Measurements from ENCODE around the gene FAM181A. TPM values are rescaled to one million over a fixed set of nuclear protein-coding genes. Genes with fewer than 3 reads are reported as not detected.

Gene FAM181A
- total RNA-seq, 5 donors from 2014 or later (not counting 1 experiment from before 2014, with no cell fraction given), result not detected

GRCh38 chr14:93969082-93969828 lies 42.1 kb downstream of the FAM181A start:
- ChIA-PET POLR2A (no interaction called here), CTCF (interaction anchor here (0.5 to 4.7 kb wide), 7 partner anchors 9 to 34 kb away, joined by 3 to 90 read pairs (median 5); no protein-coding TSS in a partner anchor)
- no peak for DNase-seq
- Mint-ChIP-seq H3K27ac (peak overlapping the region in 1 of 2 donors; percentile 46), H3K4me3 (no peak overlapping the region), H3K36me3 (no peaks in the 10 kb centered on the region), H3K27me3 (no peaks in the 10 kb centered on the region), H3K9me3 (peaks cover 0 to 7% (median 0%) of the 10 kb centered on the region in 3 donors), H3K4me1 (peaks cover 46 to 55% (median 46%) of the 10 kb centered on the region in 3 donors)
- ATAC-seq (replicated peaks in 1 of 4), result no peak
- H3K9me3 ChIP-seq, result no peaks in the 10 kb centered on the region
- 93% methylated on average over 10 of the region's 12 CpGs for WGBS (ENCODE audit: insufficient coverage)
- H3K4me1 ChIP-seq (ENCODE audit: control insufficient read depth in 1 of 2, extremely low read depth in 1 of 2, insufficient read depth in 2 of 2, low read length in 2 of 2), result peaks cover 3 to 59% of the 10 kb centered on the region in 2 experiments
- no peak overlapping the region for H3K27ac ChIP-seq (ENCODE audit: low read length)
- H3K36me3 ChIP-seq (ENCODE audit: control insufficient read depth in 2 of 2, extremely low read depth in 1 of 2, insufficient read depth in 1 of 2, low read length in 1 of 2), result no peaks in the 10 kb centered on the region
- H3K27me3 ChIP-seq (replicated peaks in 1 of 2; ENCODE audit: control insufficient read depth in 2 of 2, extremely low read depth in 1 of 2, insufficient read depth in 2 of 2, low read length in 1 of 2), result peaks cover 0 to 4% of the 10 kb centered on the region in 2 experiments
- no peak overlapping the region for H3K4me3 ChIP-seq (ENCODE audit: control insufficient read depth in 1 of 2, extremely low read depth in 1 of 2, low read length in 1 of 2)

DNA sequence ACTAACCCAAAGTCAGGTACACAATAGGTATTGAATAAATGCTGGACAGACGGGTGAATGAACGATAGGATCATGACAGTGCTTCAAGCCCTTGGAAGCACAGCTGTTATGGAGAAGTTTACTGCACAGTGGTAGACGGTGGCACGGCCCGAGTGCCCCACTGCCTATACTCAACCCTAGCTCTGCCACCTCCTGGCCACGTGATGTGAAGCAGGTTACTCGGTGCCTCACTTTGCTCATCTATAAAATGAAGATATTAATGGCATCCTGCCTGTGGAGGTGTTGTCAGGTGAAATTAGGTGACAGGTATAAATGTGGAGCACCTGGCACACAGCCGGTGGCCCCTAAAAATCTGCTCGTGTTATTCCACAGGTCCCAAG lies 43.4 kb downstream of the FAM181A start:
- WGBS (ENCODE audit: insufficient coverage), result 19% methylated on average over 2 of the region's 9 CpGs
- Mint-ChIP-seq H3K36me3 (no peaks in the 10 kb centered on the region), H3K27me3 (no peaks in the 10 kb centered on the region), H3K27ac (peak overlapping the region; percentile 83 to 90), H3K9me3 (peaks cover 0 to under 1% (median under 1%) of the 10 kb centered on the region in 3 donors), H3K4me3 (peak overlapping the region; percentile 83 to 86 (median 83)), H3K4me1 (peaks cover 38 to 49% (median 39%) of the 10 kb centered on the region in 3 donors)
- Histone ChIP-seq H3K27ac (ENCODE audit: low read length) (peak overlapping the region; percentile 26), H3K4me1 (ENCODE audit: control insufficient read depth in 1 of 2, extremely low read depth in 1 of 2, insufficient read depth in 2 of 2, low read length in 2 of 2) (peaks cover 3 to 62% of the 10 kb centered on the region in 2 experiments), H3K4me3 (ENCODE audit: control insufficient read depth in 1 of 2, extremely low read depth in 1 of 2, low read length in 1 of 2) (peak overlapping the region; percentile 60 to 63), H3K27me3 (replicated peaks in 1 of 2; ENCODE audit: control insufficient read depth in 2 of 2, extremely low read depth in 1 of 2, insufficient read depth in 2 of 2, low read length in 1 of 2) (peaks cover 0 to 11% of the 10 kb centered on the region in 2 experiments), H3K36me3 (ENCODE audit: control insufficient read depth in 2 of 2, extremely low read depth in 1 of 2, insufficient read depth in 1 of 2, low read length in 1 of 2) (no peaks in the 10 kb centered on the region), H3K9me3 (no peaks in the 10 kb centered on the region)
- POLR2A ChIA-PET, result interaction anchor here in 1 of 2 donors (0.7 kb wide), 1 partner anchor 27 kb away, joined by 3 read pairs; no protein-coding TSS in a partner anchor
- ATAC-seq (replicated peaks in 1 of 4) (peak; percentile 90 to 96 (median 92)), DNase-seq (peak; percentile 46 to 83 (median 67))
- CTCF ChIA-PET, result interaction anchor here (0.6 to 4.7 kb wide), 13 partner anchors 8 to 734 kb away, joined by 3 to 90 read pairs (median 3); partner anchors contain the start of genes IFI27L2 (in 1 of the 2) and OTUB2 (in 1 of the 2)

GRCh38 chr14:93970965-93971634 lies 44.0 kb downstream of the FAM181A start:
- Mint-ChIP-seq H3K27me3 (no peaks in the 10 kb centered on the region), H3K36me3 (no peaks in the 10 kb centered on the region), H3K4me3 (peak overlapping the region; percentile 83 to 86 (median 83)), H3K4me1 (peaks cover 43 to 53% (median 45%) of the 10 kb centered on the region in 3 donors), H3K27ac (peak overlapping the region; percentile 83 to 90), H3K9me3 (peaks cover 2 to 6% (median 6%) of the 10 kb centered on the region in 3 donors)
- Histone ChIP-seq H3K4me1 (ENCODE audit: control insufficient read depth in 1 of 2, extremely low read depth in 1 of 2, insufficient read depth in 2 of 2, low read length in 2 of 2) (peaks cover 3 to 62% of the 10 kb centered on the region in 2 experiments), H3K4me3 (ENCODE audit: control insufficient read depth in 1 of 2, extremely low read depth in 1 of 2, low read length in 1 of 2) (peak overlapping the region; percentile 60 to 63), H3K27ac (ENCODE audit: low read length) (peak overlapping the region; percentile 26), H3K27me3 (replicated peaks in 1 of 2; ENCODE audit: control insufficient read depth in 2 of 2, extremely low read depth in 1 of 2, insufficient read depth in 2 of 2, low read length in 1 of 2) (peaks cover 0 to 11% of the 10 kb centered on the region in 2 experiments), H3K9me3 (no peaks in the 10 kb centered on the region), H3K36me3 (ENCODE audit: control insufficient read depth in 2 of 2, extremely low read depth in 1 of 2, insufficient read depth in 1 of 2, low read length in 1 of 2) (no peaks in the 10 kb centered on the region)
- peak; percentile 61 to 70 (median 68) for ATAC-seq (replicated peaks in 1 of 4)
- ChIA-PET POLR2A (interaction anchor here in 1 of 2 donors (0.7 kb wide), 1 partner anchor 27 kb away, joined by 3 read pairs; no protein-coding TSS in a partner anchor), CTCF (interaction anchor here (0.7 to 4.7 kb wide), 12 partner anchors 8 to 202 kb away, joined by 3 to 90 read pairs (median 3); partner anchors contain the start of genes IFI27L2 (in 1 of the 2) and OTUB2 (in 1 of the 2))
- DNase-seq, result peak in 16 of 35 experiments; percentile 19 to 68 (median 27)
- 17% methylated on average over 3 of the region's 15 CpGs for WGBS (ENCODE audit: insufficient coverage)

DNA sequence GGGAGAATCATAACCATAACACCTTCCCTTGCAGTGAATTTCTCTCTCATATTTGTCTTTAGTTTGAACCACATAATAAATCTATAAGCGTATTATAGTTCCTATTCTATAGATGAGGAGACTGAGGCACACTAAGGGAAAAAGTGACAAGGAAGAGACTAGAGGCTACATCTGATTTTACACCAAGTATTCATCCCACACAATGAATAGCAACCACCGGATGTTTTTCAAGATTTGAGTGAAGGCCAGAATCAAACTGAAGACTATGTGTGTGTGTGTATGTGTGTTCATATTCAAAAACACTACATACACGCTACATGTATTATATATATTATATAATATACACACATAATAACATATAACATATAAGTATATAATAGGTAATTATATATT lies 44.5 kb downstream of the FAM181A start:
- Mint-ChIP-seq H3K27ac (peak overlapping the region; percentile 22 to 83), H3K9me3 (peaks cover 5 to 7% (median 7%) of the 10 kb centered on the region in 3 donors), H3K4me3 (peak overlapping the region; percentile 83 to 86 (median 83)), H3K27me3 (no peaks in the 10 kb centered on the region), H3K36me3 (peaks cover 1% of the 10 kb centered on the region), H3K4me1 (peaks cover 43 to 54% (median 50%) of the 10 kb centered on the region in 3 donors)
- Histone ChIP-seq H3K4me3 (ENCODE audit: control insufficient read depth in 1 of 2, extremely low read depth in 1 of 2, low read length in 1 of 2) (no peak overlapping the region), H3K27me3 (replicated peaks in 1 of 2; ENCODE audit: control insufficient read depth in 2 of 2, extremely low read depth in 1 of 2, insufficient read depth in 2 of 2, low read length in 1 of 2) (peaks cover 0 to 11% of the 10 kb centered on the region in 2 experiments), H3K9me3 (no peaks in the 10 kb centered on the region), H3K27ac (ENCODE audit: low read length) (no peak overlapping the region), H3K4me1 (ENCODE audit: control insufficient read depth in 1 of 2, extremely low read depth in 1 of 2, insufficient read depth in 2 of 2, low read length in 2 of 2) (peaks cover 3 to 62% of the 10 kb centered on the region in 2 experiments), H3K36me3 (ENCODE audit: control insufficient read depth in 2 of 2, extremely low read depth in 1 of 2, insufficient read depth in 1 of 2, low read length in 1 of 2) (no peaks in the 10 kb centered on the region)
- ATAC-seq (replicated peaks in 1 of 4) (peak in 2 of 4 experiments; percentile 8 to 16), DNase-seq (no peak)
- POLR2A ChIA-PET, result no interaction called here
- CTCF ChIA-PET, result interaction anchor here (0.7 to 4.7 kb wide), 8 partner anchors 9 to 202 kb away, joined by 3 to 90 read pairs (median 3); partner anchors contain the start of gene IFI27L2 (in 1 of the 2)
- no CpG with 5 or more reads among the region's 3 CpGs for WGBS (ENCODE audit: insufficient coverage)

- H3K27ac Mint-ChIP-seq, result no peak overlapping the region
- H3K36me3 Mint-ChIP-seq, result peaks cover 6% of the 10 kb centered on the region
- ChIA-PET POLR2A (no interaction called here), CTCF (interaction anchor here (1.0 to 4.7 kb wide), 3 partner anchors 25 to 35 kb away, joined by 3 to 90 read pairs (median 26); no protein-coding TSS in a partner anchor)
- DNase-seq (no peak), ATAC-seq (replicated peaks in 1 of 4) (no peak)
- H3K27me3 ChIP-seq (replicated peaks in 1 of 2; ENCODE audit: control insufficient read depth in 2 of 2, extremely low read depth in 1 of 2, insufficient read depth in 2 of 2, low read length in 1 of 2), result peaks cover 0 to 17% of the 10 kb centered on the region in 2 experiments
- no peak overlapping the region for H3K4me3 Mint-ChIP-seq
- H3K4me3 ChIP-seq (ENCODE audit: control insufficient read depth in 1 of 2, extremely low read depth in 1 of 2, low read length in 1 of 2), result no peak overlapping the region
- H3K36me3 ChIP-seq (ENCODE audit: control insufficient read depth in 2 of 2, extremely low read depth in 1 of 2, insufficient read depth in 1 of 2, low read length in 1 of 2), result no peaks in the 10 kb centered on the region
- no peaks in the 10 kb centered on the region for H3K9me3 ChIP-seq
- 89% methylated on average over 3 of the region's 6 CpGs for WGBS (ENCODE audit: insufficient coverage)
- H3K27me3 Mint-ChIP-seq, result no peaks in the 10 kb centered on the region
- no peak overlapping the region for H3K27ac ChIP-seq (ENCODE audit: low read length)
- H3K4me1 ChIP-seq (ENCODE audit: control insufficient read depth in 1 of 2, extremely low read depth in 1 of 2, insufficient read depth in 2 of 2, low read length in 2 of 2), result peaks cover 3 to 63% of the 10 kb centered on the region in 2 experiments
- H3K9me3 Mint-ChIP-seq, result peaks cover 9 to 11% (median 11%) of the 10 kb centered on the region in 3 donors
- H3K4me1 Mint-ChIP-seq, result peaks cover 52 to 62% (median 55%) of the 10 kb centered on the region in 3 donors
Observed at GRCh38 chr14:93972618-93973205, 45.6 kb downstream of the FAM181A start.

Measured in T-cell (primary cell).